GM12878 (cell line): Measurements from ENCODE around the gene IGHMBP2.
"Not testable (repeated sequence)": the region's sequence is repeated elsewhere in the genome, so short reads cannot be mapped to it uniquely, and the experiment has no call there.

Experiments used
- CBX3 ChIP-seq: fragments of 200-600 bp; sonication (generic); IDR thresholded peaks from 2 replicates; pipeline ENCODE4 v1.6.1; 2016; ENCODE audit warnings: low read depth, borderline replicate concordance
- CHD4 ChIP-seq: fragments of 200-600 bp; sonication (generic); IDR thresholded peaks from 2 replicates; pipeline ENCODE4 v1.6.1; 2016; ENCODE audit warnings: mild to moderate bottlenecking
- CTCF ChIP-seq, 3 experiments: IDR thresholded peaks in 2 of 3; conservative IDR thresholded peaks in 1 of 3; 2 replicates each; pipeline ENCODE4 v1.5.1; 2011; ENCODE audit warnings: low read depth in 3 of 3, low read length in 3 of 3, mild to moderate bottlenecking in 3 of 3, control low read depth in 2 of 3, moderate library complexity in 2 of 3, inconsistent platforms in 1 of 3, mixed read lengths in 1 of 3; ENCODE audit not compliant: control insufficient read depth in 2 of 3, insufficient read depth in 1 of 3; ENCODE audit errors: extremely low read depth in 1 of 3
- GABPA ChIP-seq: IDR thresholded peaks from 2 replicates; pipeline ENCODE4 v1.6.1; 2014; ENCODE audit warnings: antibody characterized with exemption, low read depth, mild to moderate bottlenecking, inconsistent platforms
- POLR2A ChIP-seq: IDR thresholded peaks from 2 replicates; pipeline ENCODE4 v1.6.1; 2011; ENCODE audit warnings: low read depth, mild to moderate bottlenecking, low read length
- POLR2AphosphoS2 ChIP-seq: IDR thresholded peaks from 2 replicates; pipeline ENCODE4 v1.6.1; 2011; ENCODE audit warnings: low read depth, mild to moderate bottlenecking, low read length, improper control_type of control experiment, moderate library complexity
- POLR2AphosphoS5 ChIP-seq: IDR thresholded peaks from 2 replicates; pipeline ENCODE4 v1.6.1; 2011; ENCODE audit warnings: mild to moderate bottlenecking, low read length, inconsistent platforms
- SMARCA5 ChIP-seq: fragments of 450-650 bp; IDR thresholded peaks from 2 replicates; pipeline ENCODE4 v1.6.1; 2017; ENCODE audit warnings: mild to moderate bottlenecking
- SRF ChIP-seq, 2 experiments: IDR thresholded peaks; 2 replicates each; pipeline ENCODE4 v1.6.1; 2011; ENCODE audit warnings: low read depth in 2 of 2, low read length in 2 of 2, mild to moderate bottlenecking in 1 of 2, moderate library complexity in 1 of 2
- TAF1 ChIP-seq: IDR thresholded peaks from 2 replicates; pipeline ENCODE4 v1.6.1; 2011; ENCODE audit warnings: mild to moderate bottlenecking, low read depth, low read length, borderline replicate concordance
- ZNF687 ChIP-seq: fragments of 450-650 bp; IDR thresholded peaks from 2 replicates; pipeline ENCODE4 v1.6.1; 2017; ENCODE audit warnings: mild to moderate bottlenecking, moderate library complexity
- TF ChIP-seq, protein P1 (sequence below): fragments of 450-650 bp; IDR thresholded peaks from 2 replicates; pipeline ENCODE4 v1.6.1; 2017; ENCODE audit warnings: antibody characterized with exemption, mild to moderate bottlenecking, moderate library complexity
- TF ChIP-seq, protein P2 (sequence below): IDR thresholded peaks from 2 replicates; pipeline ENCODE4 v1.6.1; 2012; ENCODE audit warnings: mild to moderate bottlenecking, low read depth, low read length
- TF ChIP-seq, protein P3 (sequence below): IDR thresholded peaks from 2 replicates; pipeline ENCODE4 v1.6.1; 2011; ENCODE audit warnings: low read depth, low read length, improper control_type of control experiment, borderline replicate concordance

- not testable (repeated sequence) for TF ChIP-seq POLR2AphosphoS2; CTCF (IDR thresholded peaks at IDR 0.05 in 2 of 3, conservative IDR thresholded peaks at IDR 0.05 in 1 of 3; ENCODE audit: control insufficient read depth in 2 of 3, extremely low read depth in 1 of 3, insufficient read depth in 1 of 3, low read depth in 3 of 3, low read length in 3 of 3); CBX3; ZNF687; POLR2AphosphoS5; CHD4; GABPA; SRF (IDR thresholded peaks at IDR 0.05; ENCODE audit: low read depth in 2 of 2, low read length in 2 of 2); TAF1; POLR2A; SMARCA5
- TF ChIP-seq, protein P1, sequence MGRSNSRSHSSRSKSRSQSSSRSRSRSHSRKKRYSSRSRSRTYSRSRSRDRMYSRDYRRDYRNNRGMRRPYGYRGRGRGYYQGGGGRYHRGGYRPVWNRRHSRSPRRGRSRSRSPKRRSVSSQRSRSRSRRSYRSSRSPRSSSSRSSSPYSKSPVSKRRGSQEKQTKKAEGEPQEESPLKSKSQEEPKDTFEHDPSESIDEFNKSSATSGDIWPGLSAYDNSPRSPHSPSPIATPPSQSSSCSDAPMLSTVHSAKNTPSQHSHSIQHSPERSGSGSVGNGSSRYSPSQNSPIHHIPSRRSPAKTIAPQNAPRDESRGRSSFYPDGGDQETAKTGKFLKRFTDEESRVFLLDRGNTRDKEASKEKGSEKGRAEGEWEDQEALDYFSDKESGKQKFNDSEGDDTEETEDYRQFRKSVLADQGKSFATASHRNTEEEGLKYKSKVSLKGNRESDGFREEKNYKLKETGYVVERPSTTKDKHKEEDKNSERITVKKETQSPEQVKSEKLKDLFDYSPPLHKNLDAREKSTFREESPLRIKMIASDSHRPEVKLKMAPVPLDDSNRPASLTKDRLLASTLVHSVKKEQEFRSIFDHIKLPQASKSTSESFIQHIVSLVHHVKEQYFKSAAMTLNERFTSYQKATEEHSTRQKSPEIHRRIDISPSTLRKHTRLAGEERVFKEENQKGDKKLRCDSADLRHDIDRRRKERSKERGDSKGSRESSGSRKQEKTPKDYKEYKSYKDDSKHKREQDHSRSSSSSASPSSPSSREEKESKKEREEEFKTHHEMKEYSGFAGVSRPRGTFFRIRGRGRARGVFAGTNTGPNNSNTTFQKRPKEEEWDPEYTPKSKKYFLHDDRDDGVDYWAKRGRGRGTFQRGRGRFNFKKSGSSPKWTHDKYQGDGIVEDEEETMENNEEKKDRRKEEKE = not testable (repeated sequence)
- TF ChIP-seq, protein P2, sequence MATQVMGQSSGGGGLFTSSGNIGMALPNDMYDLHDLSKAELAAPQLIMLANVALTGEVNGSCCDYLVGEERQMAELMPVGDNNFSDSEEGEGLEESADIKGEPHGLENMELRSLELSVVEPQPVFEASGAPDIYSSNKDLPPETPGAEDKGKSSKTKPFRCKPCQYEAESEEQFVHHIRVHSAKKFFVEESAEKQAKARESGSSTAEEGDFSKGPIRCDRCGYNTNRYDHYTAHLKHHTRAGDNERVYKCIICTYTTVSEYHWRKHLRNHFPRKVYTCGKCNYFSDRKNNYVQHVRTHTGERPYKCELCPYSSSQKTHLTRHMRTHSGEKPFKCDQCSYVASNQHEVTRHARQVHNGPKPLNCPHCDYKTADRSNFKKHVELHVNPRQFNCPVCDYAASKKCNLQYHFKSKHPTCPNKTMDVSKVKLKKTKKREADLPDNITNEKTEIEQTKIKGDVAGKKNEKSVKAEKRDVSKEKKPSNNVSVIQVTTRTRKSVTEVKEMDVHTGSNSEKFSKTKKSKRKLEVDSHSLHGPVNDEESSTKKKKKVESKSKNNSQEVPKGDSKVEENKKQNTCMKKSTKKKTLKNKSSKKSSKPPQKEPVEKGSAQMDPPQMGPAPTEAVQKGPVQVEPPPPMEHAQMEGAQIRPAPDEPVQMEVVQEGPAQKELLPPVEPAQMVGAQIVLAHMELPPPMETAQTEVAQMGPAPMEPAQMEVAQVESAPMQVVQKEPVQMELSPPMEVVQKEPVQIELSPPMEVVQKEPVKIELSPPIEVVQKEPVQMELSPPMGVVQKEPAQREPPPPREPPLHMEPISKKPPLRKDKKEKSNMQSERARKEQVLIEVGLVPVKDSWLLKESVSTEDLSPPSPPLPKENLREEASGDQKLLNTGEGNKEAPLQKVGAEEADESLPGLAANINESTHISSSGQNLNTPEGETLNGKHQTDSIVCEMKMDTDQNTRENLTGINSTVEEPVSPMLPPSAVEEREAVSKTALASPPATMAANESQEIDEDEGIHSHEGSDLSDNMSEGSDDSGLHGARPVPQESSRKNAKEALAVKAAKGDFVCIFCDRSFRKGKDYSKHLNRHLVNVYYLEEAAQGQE = not testable (repeated sequence)
- TF ChIP-seq, protein P3, sequence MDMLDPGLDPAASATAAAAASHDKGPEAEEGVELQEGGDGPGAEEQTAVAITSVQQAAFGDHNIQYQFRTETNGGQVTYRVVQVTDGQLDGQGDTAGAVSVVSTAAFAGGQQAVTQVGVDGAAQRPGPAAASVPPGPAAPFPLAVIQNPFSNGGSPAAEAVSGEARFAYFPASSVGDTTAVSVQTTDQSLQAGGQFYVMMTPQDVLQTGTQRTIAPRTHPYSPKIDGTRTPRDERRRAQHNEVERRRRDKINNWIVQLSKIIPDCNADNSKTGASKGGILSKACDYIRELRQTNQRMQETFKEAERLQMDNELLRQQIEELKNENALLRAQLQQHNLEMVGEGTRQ = not testable (repeated sequence)
Measured at GRCh38 chr11:68884827-68885226, 18.9 kb upstream of the IGHMBP2 start.
